ENCODE measurements around the gene PXDN.

Gene PXDN

GRCh38 chr2:1588051-1588977 is 156.0 kb downstream of the PXDN start:
- Histone ChIP-seq H3K4me1 (ENCODE audit: control insufficient read depth, low read length) (no peaks in the 10 kb centered on the region), H3K27ac (ENCODE audit: low read depth, low read length) (no peak overlapping the region), H3K36me3 (ENCODE audit: control insufficient read depth, low read length) (no peaks in the 10 kb centered on the region), H3K4me3 (ENCODE audit: low read length) (no peak overlapping the region), H4K20me1 (ENCODE audit: control insufficient read depth, insufficient read depth, low read depth, low read length) (no peaks in the 10 kb centered on the region), H3K79me2 (ENCODE audit: control insufficient read depth, low read length) (no peaks in the 10 kb centered on the region), H3K9me2 (replicated peaks; ENCODE audit: control insufficient read depth, low read length) (no peaks in the 10 kb centered on the region), H3F3A (ENCODE audit: control insufficient read depth, insufficient read depth) (no peaks in the 10 kb centered on the region), H3K9me3 (ENCODE audit: control insufficient read depth, insufficient read depth, low read length) (peaks cover 9% of the 10 kb centered on the region; the same call in 1 of the 2 replicates), H3K4me2 (ENCODE audit: low read length) (no peak overlapping the region), H3K27me3 (ENCODE audit: control insufficient read depth, low read length) (no peaks in the 10 kb centered on the region)
- TF ChIP-seq EZH2phosphoT487 (IDR thresholded peaks at IDR 0.05; ENCODE audit: borderline replicate concordance, low read length) = no peak
- no peak for TF ChIP-seq CTCF (IDR thresholded peaks at IDR 0.05; ENCODE audit: low read depth, low read length, poor library complexity, severe bottlenecking)

GRCh38 chr2:1586923-1587840 is 157.1 kb downstream of the PXDN start:
- H3K36me3 ChIP-seq (ENCODE audit: control insufficient read depth, low read length) = no peaks in the 10 kb centered on the region
- no peak overlapping the region for H3K27ac ChIP-seq (ENCODE audit: low read depth, low read length)
- H3K79me2 ChIP-seq (ENCODE audit: control insufficient read depth, low read length) = no peaks in the 10 kb centered on the region
- no peaks in the 10 kb centered on the region for H3K4me1 ChIP-seq (ENCODE audit: control insufficient read depth, low read length)
- no peaks in the 10 kb centered on the region for H3K9me2 ChIP-seq (replicated peaks; ENCODE audit: control insufficient read depth, low read length)
- no peaks in the 10 kb centered on the region for H3F3A ChIP-seq (ENCODE audit: control insufficient read depth, insufficient read depth)
- H4K20me1 ChIP-seq (ENCODE audit: control insufficient read depth, insufficient read depth, low read depth, low read length) = no peaks in the 10 kb centered on the region
- TF ChIP-seq EZH2phosphoT487 (IDR thresholded peaks at IDR 0.05; ENCODE audit: borderline replicate concordance, low read length) (no peak), CTCF (IDR thresholded peaks at IDR 0.05; ENCODE audit: low read depth, low read length, poor library complexity, severe bottlenecking) (no peak)
- no peak overlapping the region for H3K4me2 ChIP-seq (ENCODE audit: low read length)
- no peak overlapping the region for H3K4me3 ChIP-seq (ENCODE audit: low read length)
- peaks cover 10% of the 10 kb centered on the region; the same call in 1 of the 2 replicates for H3K9me3 ChIP-seq (ENCODE audit: control insufficient read depth, insufficient read depth, low read length)
- no peaks in the 10 kb centered on the region for H3K27me3 ChIP-seq (ENCODE audit: control insufficient read depth, low read length)

GRCh38 chr2:1586251-1586922 is 157.9 kb downstream of the PXDN start:
- Histone ChIP-seq H3F3A (ENCODE audit: control insufficient read depth, insufficient read depth) (no peaks in the 10 kb centered on the region), H3K4me2 (ENCODE audit: low read length) (no peak overlapping the region), H4K20me1 (ENCODE audit: control insufficient read depth, insufficient read depth, low read depth, low read length) (no peaks in the 10 kb centered on the region)

More at GRCh38 chr2:1586251-1586922, 157.9 kb downstream of the PXDN start:
- Histone ChIP-seq H3K27me3 (ENCODE audit: control insufficient read depth, low read length) (no peaks in the 10 kb centered on the region), H3K36me3 (ENCODE audit: control insufficient read depth, low read length) (no peaks in the 10 kb centered on the region), H3K27ac (ENCODE audit: low read depth, low read length) (no peak overlapping the region), H3K9me2 (replicated peaks; ENCODE audit: control insufficient read depth, low read length) (no peaks in the 10 kb centered on the region), H3K79me2 (ENCODE audit: control insufficient read depth, low read length) (no peaks in the 10 kb centered on the region), H3K4me1 (ENCODE audit: control insufficient read depth, low read length) (no peaks in the 10 kb centered on the region), H3K9me3 (ENCODE audit: control insufficient read depth, insufficient read depth, low read length) (peaks cover 7% of the 10 kb centered on the region; the same call in 1 of the 2 replicates), H3K4me3 (ENCODE audit: low read length) (no peak overlapping the region)
- TF ChIP-seq CTCF (IDR thresholded peaks at IDR 0.05; ENCODE audit: low read depth, low read length, poor library complexity, severe bottlenecking) (no peak), EZH2phosphoT487 (IDR thresholded peaks at IDR 0.05; ENCODE audit: borderline replicate concordance, low read length) (no peak)

Measured in DOHH2 (cell line).